Epithelial cell of prostate (primary cell): ENCODE data around the gene ZNF408.

Source experiments
- DNase-seq: peaks from one replicate; pipeline ENCODE4 v3.0.0-alpha.2; 2011; ENCODE audit warnings: low read depth, low spot score
- H3K27ac ChIP-seq: fragments of 450-650 bp; 2 replicates; pipeline ENCODE4 v1.5.1; 2017; ENCODE audit warnings: mild to moderate bottlenecking

Gene ZNF408

GRCh38 chr11:46675288-46675851 lies 25.5 kb upstream of the ZNF408 start:
- DNase-seq, result peak; percentile 49
- peak overlapping the region; percentile 70 for H3K27ac ChIP-seq

GRCh38 chr11:46675949-46676348 lies 24.9 kb upstream of the ZNF408 start:
- H3K27ac ChIP-seq, result peak overlapping the region; percentile 70

GRCh38 chr11:46676436-46677158 lies 24.2 kb upstream of the ZNF408 start:
- no peak for DNase-seq
- H3K27ac ChIP-seq, result peak overlapping the region; percentile 70

More at GRCh38 chr11:46675949-46676348, 24.9 kb upstream of the ZNF408 start:
- DNase-seq, result no peak

GRCh38 chr11:46677169-46677568 lies 23.7 kb upstream of the ZNF408 start:
- no peak for DNase-seq
- no peak overlapping the region for H3K27ac ChIP-seq

GRCh38 chr11:46677991-46678740 lies 22.7 kb upstream of the ZNF408 start:
- H3K27ac ChIP-seq, result no peak overlapping the region
- DNase-seq, result no peak

- no peak for DNase-seq
- H3K27ac ChIP-seq, result no peak overlapping the region
These were observed 22.1 kb upstream of the ZNF408 start for GRCh38 chr11:46678741-46679130.

GRCh38 chr11:46679241-46680163 lies 21.3 kb upstream of the ZNF408 start:
- no peak for DNase-seq
- H3K27ac ChIP-seq, result no peak overlapping the region

GRCh38 chr11:46680164-46680760 lies 20.6 kb upstream of the ZNF408 start:
- no peak for DNase-seq
- no peak overlapping the region for H3K27ac ChIP-seq

- no peak for DNase-seq
- no peak overlapping the region for H3K27ac ChIP-seq
These were observed 20.0 kb upstream of the ZNF408 start for GRCh38 chr11:46680815-46681214.

GRCh38 chr11:46681814-46682213 lies 19.0 kb upstream of the ZNF408 start:
- DNase-seq, result no peak
- no peak overlapping the region for H3K27ac ChIP-seq

- no peak for DNase-seq
- H3K27ac ChIP-seq, result peak overlapping the region; percentile 58
These were observed 17.8 kb upstream of the ZNF408 start for GRCh38 chr11:46682773-46683752.

- H3K27ac ChIP-seq, result peak overlapping the region; percentile 58
These were observed 16.5 kb upstream of the ZNF408 start for GRCh38 chr11:46684367-46684766.

GRCh38 chr11:46686886-46687795 lies 13.7 kb upstream of the ZNF408 start:
- peak overlapping the region; percentile 100 for H3K27ac ChIP-seq
- peak; percentile 93 for DNase-seq

More at GRCh38 chr11:46684367-46684766, 16.5 kb upstream of the ZNF408 start:
- DNase-seq, result no peak

GRCh38 chr11:46690702-46691101 lies 10.1 kb upstream of the ZNF408 start:
- no peak for DNase-seq
- no peak overlapping the region for H3K27ac ChIP-seq

- no peak overlapping the region for H3K27ac ChIP-seq
- no peak for DNase-seq
These were observed 8.4 kb upstream of the ZNF408 start for GRCh38 chr11:46692450-46692849.

- DNase-seq, result peak; percentile 24
- H3K27ac ChIP-seq, result peak overlapping the region; percentile 74
These were observed 7.2 kb upstream of the ZNF408 start for GRCh38 chr11:46693597-46694012.

GRCh38 chr11:46694072-46694471 lies 6.8 kb upstream of the ZNF408 start:
- H3K27ac ChIP-seq, result peak overlapping the region; percentile 74

GRCh38 chr11:46694607-46695006 lies 6.2 kb upstream of the ZNF408 start:
- DNase-seq, result no peak

More at GRCh38 chr11:46694072-46694471, 6.8 kb upstream of the ZNF408 start:
- DNase-seq, result no peak

More at GRCh38 chr11:46694607-46695006, 6.2 kb upstream of the ZNF408 start:
- H3K27ac ChIP-seq, result peak overlapping the region; percentile 74
